CD4-positive, alpha-beta T cell (primary cell): ENCODE data around the gene THAP7. TPM values are rescaled to one million over a fixed set of nuclear protein-coding genes. Genes with fewer than 3 reads are reported as not detected.

ENCODE experiments used
- ATAC-seq: fragments of 200-7000 bp; cut with Tn5 transposase; one replicate; pipeline ENCODE4 v1.10.0; 2022; ENCODE audit warnings: mild to moderate bottlenecking; ENCODE audit not compliant: poor library complexity
- CTCF ChIA-PET: fragments of 350-600 bp; sonication (Branson Sonifier 250); formaldehyde crosslinking; loops from one replicate; lab custom pipeline; 2021; ENCODE audit warnings: antibody characterized with exemption, inconsistent platforms; lab: Charles Lee
- POLR2A ChIA-PET: fragments of 350-600 bp; sonication (Branson Sonifier 250); formaldehyde crosslinking; loops from one replicate; lab custom pipeline; 2021; ENCODE audit warnings: antibody characterized with exemption, inconsistent platforms; lab: Charles Lee
- DNase-seq, 14 experiments: peaks; one replicate each; pipeline ENCODE4 v3.0.0-alpha.2; 2013 to 2020; ENCODE audit warnings: mixed read lengths in 2 of 14
- H3K27ac ChIP-seq, 2 donors: one replicate each; pipeline versions ENCODE4 v1.5.1 to v1.7.0; 2013; ENCODE audit warnings: low read length in 2 of 2, low read depth in 1 of 2, mild to moderate bottlenecking in 1 of 2
- H3K27me3 ChIP-seq, 2 experiments: 1 replicate in 1 of 2; 2 replicates in 1 of 2; pipeline versions ENCODE4 v1.6.1 to v1.7.0; 2013; ENCODE audit warnings: low read length in 2 of 2, control low read depth in 1 of 2, mild to moderate bottlenecking in 1 of 2, moderate library complexity in 1 of 2; ENCODE audit not compliant: insufficient read depth in 2 of 2, control insufficient read depth in 1 of 2
- H3K36me3 ChIP-seq: one replicate; pipeline ENCODE4 v1.6.1; 2013; ENCODE audit warnings: low read length, control low read depth; ENCODE audit not compliant: insufficient read depth
- H3K4me1 ChIP-seq: one replicate; pipeline ENCODE4 v1.6.1; 2013; ENCODE audit warnings: low read length, control low read depth; ENCODE audit not compliant: insufficient read depth
- H3K4me3 ChIP-seq: one replicate; pipeline ENCODE4 v1.5.1; 2013; ENCODE audit warnings: mild to moderate bottlenecking, low read length, moderate library complexity
- H3K9me3 ChIP-seq, 2 experiments: 1 replicate in 1 of 2; 2 replicates in 1 of 2; pipeline versions ENCODE4 v1.6.1 to v1.7.0; 2013; ENCODE audit warnings: low read length in 2 of 2, mild to moderate bottlenecking in 2 of 2, control low read depth in 1 of 2, moderate library complexity in 1 of 2; ENCODE audit not compliant: control insufficient read depth in 1 of 2, insufficient read depth in 1 of 2
- H3K27ac Mint-ChIP-seq: one replicate; pipeline ENCODE4 v1.8.0; 2020; ENCODE audit warnings: mixed read lengths
- H3K27me3 Mint-ChIP-seq: one replicate; pipeline ENCODE4 v1.8.0; 2021; ENCODE audit warnings: mixed read lengths
- H3K36me3 Mint-ChIP-seq: one replicate; pipeline ENCODE4 v1.8.0; 2021; ENCODE audit warnings: low read depth, mixed read lengths
- H3K4me1 Mint-ChIP-seq: one replicate; pipeline ENCODE4 v1.8.0; 2021; ENCODE audit warnings: low read depth, mixed read lengths
- H3K4me3 Mint-ChIP-seq: one replicate; pipeline ENCODE4 v1.8.0; 2020; ENCODE audit warnings: mild to moderate bottlenecking, mixed read lengths
- H3K9me3 Mint-ChIP-seq: one replicate; pipeline ENCODE4 v1.8.0; 2020; ENCODE audit warnings: mixed read lengths
- intact Hi-C, 2 experiments: fragments of 100-400 bp; cut with DNase I in 1 of 2; cut with micrococcal nuclease in 1 of 2; formaldehyde crosslinking; loops; one replicate each; pipeline versions ENCODE4 v1.15.1 to v1.9.0; 2023 to 2025; cut with DNase I, micrococcal nuclease
- total RNA-seq, 174 experiments: library from RNA in 2 of 174; stranded (reverse) in 2 of 174; gene quantifications; one replicate each; pipeline ENCODE4 v1.2.3 and lab custom pipeline; 2021 to 2026
- TF ChIP-seq, protein P1 (sequence below): fragments of 200-600 bp; IDR thresholded peaks from one replicate; pipeline ENCODE4 v1.8.0; 2022; ENCODE audit warnings: antibody characterized with exemption, mild to moderate bottlenecking

THAP7 gene
- total RNA-seq, 2 experiments from 2014 or later, result 82.7 to 84.0 TPM

DNA sequence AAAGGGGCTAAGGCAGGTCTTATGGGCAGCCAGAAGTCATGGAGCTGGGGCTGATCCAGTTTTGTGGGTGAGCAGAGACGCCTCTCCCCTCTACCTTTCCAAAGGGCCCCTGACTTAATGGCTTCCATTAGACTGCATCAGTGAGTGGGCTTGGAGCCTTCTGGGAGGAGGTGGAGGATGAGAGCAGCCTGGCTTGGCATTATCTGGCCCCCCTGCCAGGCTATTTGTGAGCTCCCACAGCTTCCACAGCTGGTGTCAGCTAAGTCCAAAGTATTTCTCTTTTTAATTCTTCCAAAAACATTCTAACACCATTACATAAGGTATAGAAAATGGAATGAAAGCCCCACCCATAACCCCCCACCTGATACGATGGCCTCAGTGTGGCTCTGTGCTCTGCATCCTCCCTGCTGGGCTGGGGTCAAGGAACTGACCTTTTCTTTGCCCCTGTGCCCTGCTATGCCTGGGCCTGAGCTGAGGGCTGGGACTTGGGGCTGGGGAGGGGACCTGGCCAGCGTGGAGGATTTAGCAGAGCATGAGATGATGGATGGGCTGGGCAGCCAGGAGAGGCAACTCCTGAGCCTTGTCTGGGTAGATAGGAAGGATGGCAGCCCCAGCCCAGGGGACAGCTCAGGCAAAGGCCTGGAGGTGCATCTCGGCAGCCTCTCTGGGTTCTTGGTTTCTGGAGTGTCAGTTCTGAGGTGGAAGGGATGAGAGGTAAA is 30.8 kb downstream of the THAP7 start:
- H3K36me3 Mint-ChIP-seq, result no peaks in the 10 kb centered on the region
- TF ChIP-seq, protein P1, sequence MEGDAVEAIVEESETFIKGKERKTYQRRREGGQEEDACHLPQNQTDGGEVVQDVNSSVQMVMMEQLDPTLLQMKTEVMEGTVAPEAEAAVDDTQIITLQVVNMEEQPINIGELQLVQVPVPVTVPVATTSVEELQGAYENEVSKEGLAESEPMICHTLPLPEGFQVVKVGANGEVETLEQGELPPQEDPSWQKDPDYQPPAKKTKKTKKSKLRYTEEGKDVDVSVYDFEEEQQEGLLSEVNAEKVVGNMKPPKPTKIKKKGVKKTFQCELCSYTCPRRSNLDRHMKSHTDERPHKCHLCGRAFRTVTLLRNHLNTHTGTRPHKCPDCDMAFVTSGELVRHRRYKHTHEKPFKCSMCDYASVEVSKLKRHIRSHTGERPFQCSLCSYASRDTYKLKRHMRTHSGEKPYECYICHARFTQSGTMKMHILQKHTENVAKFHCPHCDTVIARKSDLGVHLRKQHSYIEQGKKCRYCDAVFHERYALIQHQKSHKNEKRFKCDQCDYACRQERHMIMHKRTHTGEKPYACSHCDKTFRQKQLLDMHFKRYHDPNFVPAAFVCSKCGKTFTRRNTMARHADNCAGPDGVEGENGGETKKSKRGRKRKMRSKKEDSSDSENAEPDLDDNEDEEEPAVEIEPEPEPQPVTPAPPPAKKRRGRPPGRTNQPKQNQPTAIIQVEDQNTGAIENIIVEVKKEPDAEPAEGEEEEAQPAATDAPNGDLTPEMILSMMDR, result no peak
- ATAC-seq (no peak), DNase-seq (no peak)
- ChIA-PET CTCF (no interaction called here), POLR2A (no interaction called here)
- no peaks in the 10 kb centered on the region for H3K9me3 ChIP-seq
- no peak overlapping the region for H3K4me3 Mint-ChIP-seq
- H3K4me1 ChIP-seq, result no peaks in the 10 kb centered on the region
- H3K27me3 Mint-ChIP-seq, result no peaks in the 10 kb centered on the region
- no peak overlapping the region for H3K27ac ChIP-seq
- no peaks in the 10 kb centered on the region for H3K36me3 ChIP-seq
- intact Hi-C loops, result loop anchor here in 1 of 2 experiments (10.0 kb wide), 1 partner anchor 134 kb away; no protein-coding TSS in a partner anchor
- H3K9me3 Mint-ChIP-seq, result no peaks in the 10 kb centered on the region
- H3K27me3 ChIP-seq, result no peaks in the 10 kb centered on the region
- no peak overlapping the region for H3K27ac Mint-ChIP-seq
- H3K4me1 Mint-ChIP-seq, result no peaks in the 10 kb centered on the region
- no peak overlapping the region for H3K4me3 ChIP-seq

DNA sequence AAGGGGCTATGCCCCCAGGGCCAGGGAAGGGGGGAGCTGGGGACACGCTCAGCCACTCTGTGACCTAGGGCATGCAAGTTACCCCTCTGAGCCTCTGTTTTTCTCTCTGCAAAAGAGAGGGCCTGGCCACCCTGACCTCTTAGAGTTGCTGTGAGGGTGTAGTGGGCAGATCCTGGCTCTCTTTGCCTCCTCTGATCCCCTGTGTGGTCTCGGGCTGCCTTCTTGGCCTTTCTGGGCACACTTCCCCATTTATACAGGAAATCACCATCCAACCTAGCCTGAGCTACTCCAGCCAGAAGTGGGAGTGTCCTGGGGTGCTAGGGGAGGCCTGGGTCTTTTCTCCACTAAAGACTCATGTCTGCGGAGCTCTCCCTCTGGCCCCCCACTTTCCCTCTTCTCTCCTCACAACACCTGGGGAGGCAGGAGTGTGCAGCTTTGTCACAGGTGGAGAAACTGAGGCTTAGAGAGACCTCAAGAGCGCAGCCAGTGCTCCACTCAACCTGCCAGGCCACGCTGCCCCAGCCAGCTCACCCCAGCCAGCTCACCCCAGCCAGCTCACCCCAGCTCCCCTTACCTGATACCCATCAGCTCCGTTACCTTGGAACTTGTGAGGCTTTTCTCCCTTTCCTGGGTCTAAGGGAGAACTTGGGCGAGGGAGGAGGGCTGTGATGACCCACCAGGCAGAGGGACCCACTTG is 33.5 kb downstream of the THAP7 start:
- Mint-ChIP-seq H3K9me3 (no peaks in the 10 kb centered on the region), H3K27ac (no peak overlapping the region), H3K27me3 (peaks cover 5% of the 10 kb centered on the region), H3K4me1 (peaks cover 5% of the 10 kb centered on the region), H3K4me3 (no peak overlapping the region), H3K36me3 (no peaks in the 10 kb centered on the region)
- DNase-seq, result peak in 2 of 14 experiments; percentile 31 to 40
- Histone ChIP-seq H3K36me3 (no peaks in the 10 kb centered on the region), H3K27ac (no peak overlapping the region), H3K9me3 (no peaks in the 10 kb centered on the region), H3K4me3 (no peak overlapping the region), H3K4me1 (peaks cover 20% of the 10 kb centered on the region), H3K27me3 (peaks cover 2 to 8% of the 10 kb centered on the region in 2 experiments)
- ChIA-PET CTCF (no interaction called here), POLR2A (no interaction called here)
- intact Hi-C loops, result no loop called here
- ATAC-seq, result no peak
- TF ChIP-seq, protein P1, result no peak

DNA sequence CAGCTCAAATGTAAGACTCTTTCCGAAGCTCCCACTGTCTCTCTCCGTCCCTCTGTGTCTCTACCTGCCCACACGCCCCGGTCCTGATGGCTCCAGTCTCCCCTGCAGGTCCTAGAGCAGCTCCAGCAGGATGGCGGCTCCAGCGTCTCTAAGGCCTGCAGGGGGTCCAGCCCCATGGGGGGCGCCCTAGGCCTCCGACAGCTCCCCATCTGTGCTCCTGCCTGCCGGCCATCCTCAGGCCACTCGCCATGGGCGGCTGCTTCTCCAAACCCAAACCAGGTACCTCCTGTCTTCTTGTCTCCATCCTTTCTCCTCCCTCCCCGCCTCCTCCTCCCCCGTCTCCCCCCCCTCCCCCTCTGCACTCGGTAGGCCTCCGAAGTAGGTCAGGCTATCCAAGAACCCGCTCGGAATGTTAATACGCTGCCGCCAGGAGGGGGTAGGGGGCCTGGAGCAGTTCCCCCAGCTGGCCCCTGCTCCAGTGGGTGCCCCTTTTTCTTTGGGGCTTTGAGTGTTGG is 34.2 kb downstream of the THAP7 start:
- TF ChIP-seq, protein P1, result no peak
- intact Hi-C loops, result no loop called here
- peaks cover 5% of the 10 kb centered on the region for H3K4me1 Mint-ChIP-seq
- H3K4me1 ChIP-seq, result peaks cover 20% of the 10 kb centered on the region
- H3K36me3 ChIP-seq, result no peaks in the 10 kb centered on the region
- CTCF ChIA-PET, result no interaction called here
- peaks cover 2 to 8% of the 10 kb centered on the region in 2 experiments for H3K27me3 ChIP-seq
- ATAC-seq (no peak), DNase-seq (peak in 1 of 14 experiments; percentile 13)
- no peak overlapping the region for H3K27ac Mint-ChIP-seq
- H3K9me3 Mint-ChIP-seq, result no peaks in the 10 kb centered on the region
- no peak overlapping the region for H3K27ac ChIP-seq
- no peak overlapping the region for H3K4me3 ChIP-seq
- no peaks in the 10 kb centered on the region for H3K36me3 Mint-ChIP-seq
- POLR2A ChIA-PET, result no interaction called here
- H3K9me3 ChIP-seq, result no peaks in the 10 kb centered on the region
- H3K4me3 Mint-ChIP-seq, result no peak overlapping the region
- peaks cover 11% of the 10 kb centered on the region for H3K27me3 Mint-ChIP-seq
